Chondrocyte (in vitro differentiated cells): Measurements from ENCODE around the gene TSEN15. TPM values are rescaled to one million over a fixed set of nuclear protein-coding genes. Genes with fewer than 3 reads are reported as not detected.

Experiments used
- DNase-seq: peaks from one replicate; pipeline ENCODE4 v3.0.0; 2021; ENCODE audit warnings: mixed read lengths, low spot score
- H3K27ac Mint-ChIP-seq: one replicate; pipeline ENCODE4 v1.8.0; 2021; ENCODE audit warnings: mild to moderate bottlenecking, moderate library complexity, mixed read lengths; ENCODE audit not compliant: unreplicated experiment
- H3K27me3 Mint-ChIP-seq: 2 replicates; pipeline ENCODE4 v1.8.0; 2021; ENCODE audit warnings: low read depth, mixed read lengths
- H3K36me3 Mint-ChIP-seq: 2 replicates; pipeline ENCODE4 v1.8.0; 2021; ENCODE audit warnings: low read depth, mixed read lengths
- H3K4me1 Mint-ChIP-seq: 2 replicates; pipeline ENCODE4 v1.8.0; 2021; ENCODE audit warnings: low read depth, mild to moderate bottlenecking, mixed read lengths
- H3K4me3 Mint-ChIP-seq: one replicate; pipeline ENCODE4 v1.8.0; 2021; ENCODE audit warnings: mild to moderate bottlenecking, moderate library complexity, mixed read lengths; ENCODE audit not compliant: unreplicated experiment
- H3K9me3 Mint-ChIP-seq: 2 replicates; pipeline ENCODE4 v1.8.0; 2021; ENCODE audit warnings: low read depth, mixed read lengths
- total RNA-seq: library from RNA; stranded (reverse); gene quantifications from 3 replicates; pipeline ENCODE4 v1.2.1, GENCODE V29; 2021
- TF ChIP-seq, protein P1 (sequence below): fragments of 200-600 bp; sonication (generic); IDR thresholded peaks from 2 replicates; pipeline ENCODE4 v1.5.0; 2021; ENCODE audit warnings: antibody characterized with exemption, mild to moderate bottlenecking, moderate library complexity

Gene TSEN15
- total RNA-seq, 1 donor from 2014 or later: 40.6 TPM

DNA sequence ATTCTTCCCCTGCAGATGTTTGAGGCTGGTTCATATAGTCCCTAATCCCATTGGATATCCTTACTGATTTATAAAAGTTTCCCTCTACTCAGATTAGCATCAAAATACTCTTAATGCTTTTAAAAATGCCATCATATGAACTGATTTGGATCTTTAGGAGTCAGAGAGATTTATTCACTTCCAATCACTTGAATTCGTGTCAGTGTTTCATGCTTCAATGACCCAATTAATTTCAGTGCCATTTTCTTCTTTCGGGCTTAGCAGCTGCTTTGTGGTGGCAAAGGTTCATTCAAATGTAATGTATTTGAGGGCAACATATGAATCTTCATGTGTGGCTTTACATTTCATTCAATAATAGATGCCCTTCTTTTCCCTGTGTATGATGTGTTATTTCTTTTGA lies 2.2 kb upstream of the TSEN15 start:
- TF ChIP-seq, protein P1, sequence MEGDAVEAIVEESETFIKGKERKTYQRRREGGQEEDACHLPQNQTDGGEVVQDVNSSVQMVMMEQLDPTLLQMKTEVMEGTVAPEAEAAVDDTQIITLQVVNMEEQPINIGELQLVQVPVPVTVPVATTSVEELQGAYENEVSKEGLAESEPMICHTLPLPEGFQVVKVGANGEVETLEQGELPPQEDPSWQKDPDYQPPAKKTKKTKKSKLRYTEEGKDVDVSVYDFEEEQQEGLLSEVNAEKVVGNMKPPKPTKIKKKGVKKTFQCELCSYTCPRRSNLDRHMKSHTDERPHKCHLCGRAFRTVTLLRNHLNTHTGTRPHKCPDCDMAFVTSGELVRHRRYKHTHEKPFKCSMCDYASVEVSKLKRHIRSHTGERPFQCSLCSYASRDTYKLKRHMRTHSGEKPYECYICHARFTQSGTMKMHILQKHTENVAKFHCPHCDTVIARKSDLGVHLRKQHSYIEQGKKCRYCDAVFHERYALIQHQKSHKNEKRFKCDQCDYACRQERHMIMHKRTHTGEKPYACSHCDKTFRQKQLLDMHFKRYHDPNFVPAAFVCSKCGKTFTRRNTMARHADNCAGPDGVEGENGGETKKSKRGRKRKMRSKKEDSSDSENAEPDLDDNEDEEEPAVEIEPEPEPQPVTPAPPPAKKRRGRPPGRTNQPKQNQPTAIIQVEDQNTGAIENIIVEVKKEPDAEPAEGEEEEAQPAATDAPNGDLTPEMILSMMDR: no peak
- no peaks in the 10 kb centered on the region for H3K27me3 Mint-ChIP-seq
- no peaks in the 10 kb centered on the region for H3K9me3 Mint-ChIP-seq
- peaks cover 3% of the 10 kb centered on the region for H3K36me3 Mint-ChIP-seq
- H3K27ac Mint-ChIP-seq: no peak overlapping the region
- peaks cover 35% of the 10 kb centered on the region for H3K4me1 Mint-ChIP-seq
- H3K4me3 Mint-ChIP-seq: no peak overlapping the region
- DNase-seq: no peak

GRCh38 chr1:184049836-184050468 lies 1.6 kb upstream of the TSEN15 start:
- peaks cover 38% of the 10 kb centered on the region for H3K4me1 Mint-ChIP-seq
- TF ChIP-seq, protein P1: no peak
- peak overlapping the region; percentile 45 for H3K27ac Mint-ChIP-seq
- no peak for DNase-seq
- no peak overlapping the region for H3K4me3 Mint-ChIP-seq
- H3K27me3 Mint-ChIP-seq: no peaks in the 10 kb centered on the region
- peaks cover under 1% of the 10 kb centered on the region for H3K9me3 Mint-ChIP-seq
- peaks cover 7% of the 10 kb centered on the region for H3K36me3 Mint-ChIP-seq

DNA sequence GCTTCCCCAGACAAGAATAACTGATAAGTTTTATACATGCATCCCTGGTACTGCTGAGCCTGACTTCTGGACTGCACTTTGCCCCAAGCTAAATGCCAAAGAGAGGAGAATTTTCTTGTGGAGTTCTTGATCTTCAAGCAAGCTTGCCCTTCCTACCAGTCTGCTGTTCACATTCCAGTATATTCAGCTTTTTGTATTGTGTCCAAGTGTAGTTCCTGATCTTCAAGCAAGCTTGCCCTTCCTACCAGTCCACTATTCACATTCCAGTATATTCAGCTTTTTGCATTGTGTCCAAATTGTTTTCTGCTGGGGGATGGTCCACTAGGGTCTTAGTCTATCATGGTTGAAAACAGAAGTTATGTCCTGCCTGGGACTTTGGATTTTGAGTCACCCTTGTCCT lies 894 bp upstream of the TSEN15 start:
- DNase-seq: no peak
- peak overlapping the region; percentile 99 for H3K27ac Mint-ChIP-seq
- TF ChIP-seq, protein P1: no peak
- H3K36me3 Mint-ChIP-seq: peaks cover 10% of the 10 kb centered on the region
- H3K9me3 Mint-ChIP-seq: peaks cover 3% of the 10 kb centered on the region
- peaks cover 41% of the 10 kb centered on the region for H3K4me1 Mint-ChIP-seq
- peak overlapping the region; percentile 99 for H3K4me3 Mint-ChIP-seq
- no peaks in the 10 kb centered on the region for H3K27me3 Mint-ChIP-seq

- peaks cover 41% of the 10 kb centered on the region for H3K4me1 Mint-ChIP-seq
- peak overlapping the region; percentile 99 for H3K4me3 Mint-ChIP-seq
- TF ChIP-seq, protein P1: no peak
- H3K27ac Mint-ChIP-seq: peak overlapping the region; percentile 99
- H3K27me3 Mint-ChIP-seq: no peaks in the 10 kb centered on the region
- peaks cover 3% of the 10 kb centered on the region for H3K9me3 Mint-ChIP-seq
- DNase-seq: no peak
- peaks cover 10% of the 10 kb centered on the region for H3K36me3 Mint-ChIP-seq
Observed at GRCh38 chr1:184051138-184051484, 419 bp upstream of the TSEN15 start.

DNA sequence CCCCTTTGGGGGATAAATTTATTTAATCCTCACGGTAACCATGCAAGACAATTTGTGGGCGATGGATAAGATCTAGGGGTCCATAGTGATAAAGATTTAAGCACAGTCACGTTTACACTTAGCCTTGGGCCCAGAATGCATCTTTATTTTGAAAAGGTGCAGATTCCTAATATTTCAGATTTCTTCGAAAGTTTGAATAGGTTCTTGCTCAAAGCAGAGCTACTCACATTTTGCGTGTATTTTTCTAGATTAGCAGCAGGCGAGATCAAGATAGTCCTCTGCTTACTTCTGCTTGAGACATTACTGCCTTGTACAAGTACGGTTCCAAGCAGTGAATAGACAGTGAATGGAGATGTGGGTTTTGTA lies 647 bp downstream of the TSEN15 start:
- Mint-ChIP-seq H3K36me3 (peaks cover 13% of the 10 kb centered on the region), H3K4me3 (peak overlapping the region; percentile 99), H3K9me3 (peaks cover 3% of the 10 kb centered on the region), H3K27ac (peak overlapping the region; percentile 99), H3K27me3 (no peaks in the 10 kb centered on the region), H3K4me1 (peaks cover 51% of the 10 kb centered on the region)
- TF ChIP-seq, protein P1: no peak
- no peak for DNase-seq
